Measurements from ENCODE around the gene SLK. TPM values are rescaled to one million over a fixed set of nuclear protein-coding genes. Genes with fewer than 3 reads are reported as not detected.

Gene SLK
- total and polyA plus RNA-seq, 2 donors (not counting 3 experiments of a cell fraction or from before 2014, with no cell fraction given): 4.5 to 36.0 TPM

GRCh38 chr10:103923502-103923901 is 43.4 kb upstream of the SLK start:
- no peak for FAIRE-seq

More at GRCh38 chr10:103923502-103923901, 43.4 kb upstream of the SLK start:
- H3K79me2 ChIP-seq (ENCODE audit: control insufficient read depth, insufficient read depth, low read length): no peaks in the 10 kb centered on the region
- POLR2A ChIA-PET: no interaction called here
- CTCF ChIA-PET: interaction anchor here (1.5 kb wide), 1 partner anchor 35 kb away, joined by 3 read pairs; no protein-coding TSS in a partner anchor
- TF ChIP-seq MYC (IDR thresholded peaks at IDR 0.05; ENCODE audit: low read depth, low read length): no peak
- TF ChIP-seq EZH2 (IDR thresholded peaks at IDR 0.05; ENCODE audit: borderline replicate concordance, low read depth, low read length, severe bottlenecking): no peak
- no peak for TF ChIP-seq MAX (IDR thresholded peaks at IDR 0.05; ENCODE audit: insufficient read depth, insufficient read length)
- no peak for TF ChIP-seq CTCF (IDR thresholded peaks at IDR 0.05; ENCODE audit: extremely low read depth in 1 of 2, insufficient read depth in 1 of 2, low read depth in 1 of 2, low read length in 2 of 2)
- TF ChIP-seq JUN (IDR thresholded peaks at IDR 0.05; ENCODE audit: borderline replicate concordance, insufficient read depth, insufficient read length, low read depth): no peak
- TF ChIP-seq POLR2AphosphoS5 (IDR thresholded peaks at IDR 0.05; ENCODE audit: insufficient read depth, low read depth, low read length): no peak
- no peak for TF ChIP-seq GATA2 (IDR thresholded peaks at IDR 0.05; ENCODE audit: insufficient read depth, insufficient read length, low read depth, low read length)
- no peak for TF ChIP-seq POLR2A (IDR thresholded peaks at IDR 0.05; ENCODE audit: low read depth, low read length)
- TF ChIP-seq FOS (IDR thresholded peaks at IDR 0.05; ENCODE audit: borderline replicate concordance, insufficient read depth, low read length): no peak
- H3K27ac ChIP-seq (ENCODE audit: insufficient read depth, low read depth, low read length): no peak overlapping the region
- H3K9me3 ChIP-seq (replicated peaks; ENCODE audit: control insufficient read depth, insufficient read depth, low read length): no peaks in the 10 kb centered on the region
- no peaks in the 10 kb centered on the region for H3K36me3 ChIP-seq (ENCODE audit: control insufficient read depth in 2 of 2, extremely low read depth in 1 of 2, insufficient read depth in 2 of 2, low read length in 2 of 2)
- intact Hi-C loops (cut with micrococcal nuclease) (no loop called here), dilution Hi-C loops (cut with MboI; ENCODE audit: extremely low pct_ligation_motif_present, low sequenced_read_pairs) (no loop called here)
- no peak overlapping the region for H3K4me3 ChIP-seq (replicated peaks in 1 of 3; ENCODE audit: insufficient read depth in 1 of 3, low read depth in 1 of 3, low read length in 3 of 3)
- H3K4me2 ChIP-seq (ENCODE audit: insufficient read depth, low read length): no peak overlapping the region
- H3K4me1 ChIP-seq (ENCODE audit: control insufficient read depth, extremely low read depth, insufficient read depth, low read length): peaks cover 5% of the 10 kb centered on the region
- no TSS peak for BruUV-seq (replicated peaks)
- H3K27me3 ChIP-seq (ENCODE audit: control insufficient read depth in 2 of 2, insufficient read depth in 2 of 2, low read length in 2 of 2): no peaks in the 10 kb centered on the region
- H4K20me1 ChIP-seq (replicated peaks; ENCODE audit: control insufficient read depth, extremely low read depth, insufficient read depth, low read length): no peaks in the 10 kb centered on the region
- H3K9ac ChIP-seq (replicated peaks; ENCODE audit: extremely low read depth, insufficient read depth, low read length): no peak overlapping the region
- H3K9me1 ChIP-seq (replicated peaks; ENCODE audit: control insufficient read depth, extremely low read depth, insufficient read depth, low read length): no peaks in the 10 kb centered on the region
- no peak for DNase-seq (ENCODE audit: low read depth, low spot score)
- H2AFZ ChIP-seq (ENCODE audit: low read depth, low read length): no peak overlapping the region

Data from endothelial cell of umbilical vein (primary cell).